ENCODE measurements around the gene MCHR2.

GRCh38 chr6:99885051-99885450, 109.0 kb downstream of the MCHR2 start:
- TF ChIP-seq CTCF (IDR thresholded peaks at IDR 0.05; ENCODE audit: borderline replicate concordance, extremely low read depth, low read length, poor library complexity, severe bottlenecking) (no peak), EZH2 (IDR thresholded peaks at IDR 0.05; ENCODE audit: borderline replicate concordance, low read depth, low read length, severe bottlenecking) (no peak)
